ENCODE data around the gene S100A2. TPM values are rescaled to one million over a fixed set of nuclear protein-coding genes. Genes with fewer than 3 reads are reported as not detected.

S100A2 gene
- total RNA-seq, 1 donor, result 1.8 TPM

Other genes with a start within 250 kb of the S100A2 start
- gene PGLYRP4, start 217.0 kb downstream of the S100A2 start, total RNA-seq, result not detected in 2 replicates
- gene S100A9, start 208.0 kb downstream of the S100A2 start, total RNA-seq, result 0.36 and 0.59 TPM in 2 replicates
- gene S100A12, start 190.2 kb downstream of the S100A2 start, total RNA-seq, result not detected in 2 replicates
- not detected in 2 replicates for gene S100A8, start 174.8 kb downstream of the S100A2 start, total RNA-seq
- gene S100A7A, start 149.3 kb downstream of the S100A2 start, total RNA-seq, result not detected in 2 replicates
- not detected in 2 replicates for gene S100A7, start 105.2 kb downstream of the S100A2 start, total RNA-seq
- gene S100A6, start 29.9 kb downstream of the S100A2 start, total RNA-seq, result 1,187 and 1,317 TPM in 2 replicates
- gene S100A5, start 24.9 kb downstream of the S100A2 start, total RNA-seq, result not detected in 2 replicates
- 21.5 and 63.0 TPM in 2 replicates for gene S100A4, start 20.0 kb downstream of the S100A2 start, total RNA-seq
- gene S100A3, start 16.6 kb downstream of the S100A2 start, total RNA-seq, result 4.4 and 7.6 TPM in 2 replicates
- 160 and 190 TPM in 2 replicates for gene S100A16, start 47.3 kb upstream of the S100A2 start, total RNA-seq
- gene S100A14, start 50.5 kb upstream of the S100A2 start, total RNA-seq, result 0.36 TPM in 1 of 2 replicates, not detected in the other
- gene S100A13, start 61.7 kb upstream of the S100A2 start, total RNA-seq, result 121 and 165 TPM in 2 replicates
- 0.29 TPM in 1 of 2 replicates, not detected in the other for gene S100A1, start 62.6 kb upstream of the S100A2 start, total RNA-seq
- gene CHTOP, start 68.2 kb upstream of the S100A2 start, total RNA-seq, result 38.9 and 40.9 TPM in 2 replicates
- gene SNAPIN, start 92.9 kb upstream of the S100A2 start, total RNA-seq, result 53.6 TPM in 2 replicates
- gene ILF2, start 105.1 kb upstream of the S100A2 start, total RNA-seq, result 130 and 142 TPM in 2 replicates
- gene NPR1, start 112.8 kb upstream of the S100A2 start, total RNA-seq, result under 0.01 TPM in 1 of 2 replicates, not detected in the other
- gene INTS3, start 162.2 kb upstream of the S100A2 start, total RNA-seq, result 42.4 and 42.7 TPM in 2 replicates
- 9.4 and 13.8 TPM in 2 replicates for gene SLC27A3, start 209.6 kb upstream of the S100A2 start, total RNA-seq